HEK293T (cell line): ENCODE measurements around the gene PTPRG.

Experiments
- L3MBTL2 ChIP-seq: fragments of 450-650 bp; conservative IDR thresholded peaks from 2 replicates; pipeline ENCODE4 v1.6.1; 2016; ENCODE audit warnings: mild to moderate bottlenecking
- SP1 ChIP-seq: fragments of 450-650 bp; IDR thresholded peaks from 2 replicates; pipeline ENCODE4 v1.6.1; 2017
- SUZ12 ChIP-seq: fragments of 450-650 bp; IDR thresholded peaks from 2 replicates; pipeline ENCODE4 v1.6.1; 2016; ENCODE audit warnings: mild to moderate bottlenecking
- ZNF384 ChIP-seq: fragments of 450-650 bp; IDR thresholded peaks from 2 replicates; pipeline ENCODE4 v1.6.1; 2016

- TF ChIP-seq ZNF384 (no peak), SP1 (no peak), SUZ12 (no peak), L3MBTL2 (no peak)
Observed at GRCh38 chr3:61733000-61733399, 171.6 kb downstream of the PTPRG start.
